B cell (primary cell): ENCODE results near the gene LIF. TPM values are rescaled to one million over a fixed set of nuclear protein-coding genes. Genes with fewer than 3 reads are reported as not detected.

Experiments used
- ATAC-seq: fragments of 200-7000 bp; cut with Tn5 transposase; one replicate; pipeline ENCODE4 v1.10.0; 2021; ENCODE audit warnings: low read depth, mild to moderate bottlenecking, moderate number of reproducible peaks, moderate library complexity
- CTCF ChIA-PET: fragments of 350-600 bp; sonication (Branson Sonifier 250); formaldehyde crosslinking; loops from one replicate; lab custom pipeline; 2021; ENCODE audit warnings: antibody characterized with exemption, inconsistent platforms; lab: Charles Lee
- POLR2A ChIA-PET: fragments of 350-600 bp; sonication (Branson Sonifier 250); formaldehyde crosslinking; loops from one replicate; lab custom pipeline; 2021; ENCODE audit warnings: antibody characterized with exemption; lab: Charles Lee
- DNase-seq: peaks from one replicate; pipeline ENCODE4 v3.0.0; 2013
- H2AFZ ChIP-seq: 2 replicates; pipeline ENCODE4 v1.6.1; 2012; ENCODE audit warnings: mild to moderate bottlenecking, low read depth, low read length; ENCODE audit not compliant: insufficient read depth, poor library complexity, severe bottlenecking
- H3K27ac ChIP-seq, 2 donors: 1 replicate in 1 of 2; 2 replicates in 1 of 2; pipeline ENCODE4 v1.5.1; 2012 to 2013; ENCODE audit warnings: low read length in 2 of 2, mild to moderate bottlenecking in 2 of 2, moderate library complexity in 1 of 2
- H3K27me3 ChIP-seq, 4 experiments: fragments of 200-600 bp in 1 of 4; sonication (generic) in 1 of 4; replicated peaks in 1 of 4; 1 replicate in 2 of 4; 2 replicates in 2 of 4; pipeline versions ENCODE4 v1.6.1 to v1.7.0; 2013 to 2016; ENCODE audit warnings: low read length in 3 of 4, mild to moderate bottlenecking in 2 of 4, mixed read lengths in 1 of 4, moderate library complexity in 1 of 4; ENCODE audit not compliant: insufficient read depth in 4 of 4, control insufficient read depth in 3 of 4; ENCODE audit errors: control extremely low read depth in 1 of 4
- H3K36me3 ChIP-seq, 2 experiments: replicated peaks in 1 of 2; 1 replicate in 1 of 2; 2 replicates in 1 of 2; pipeline versions ENCODE4 v1.6.1 to v1.7.1; 2013; ENCODE audit warnings: low read length in 1 of 2; ENCODE audit not compliant: insufficient read depth in 2 of 2, control insufficient read depth in 1 of 2; ENCODE audit errors: control extremely low read depth in 1 of 2, extremely low read depth in 1 of 2
- H3K4me1 ChIP-seq, 2 donors: fragments of 200-600 bp in 1 of 2; sonication (generic) in 1 of 2; 1 replicate in 1 of 2; 2 replicates in 1 of 2; pipeline versions ENCODE4 v1.5.1 to v1.6.1; 2013 to 2017; ENCODE audit warnings: low read length in 2 of 2; ENCODE audit not compliant: control insufficient read depth in 2 of 2, insufficient read depth in 2 of 2
- H3K4me2 ChIP-seq: replicated peaks from 2 replicates; pipeline ENCODE3; 2012; ENCODE audit warnings: mild to moderate bottlenecking, low read depth, low read length; ENCODE audit not compliant: poor library complexity, severe bottlenecking
- H3K4me3 ChIP-seq, 5 experiments: fragments of 200-600 bp in 1 of 5; sonication (generic) in 1 of 5; 1 replicate in 3 of 5; 2 replicates in 2 of 5; pipeline versions ENCODE4 v1.5.1 to v1.7.0; 2011 to 2016; ENCODE audit warnings: low read length in 4 of 5, mild to moderate bottlenecking in 4 of 5, low read depth in 2 of 5, control low read depth in 1 of 5, moderate library complexity in 1 of 5; ENCODE audit not compliant: insufficient read depth in 1 of 5; ENCODE audit errors: control extremely low read depth in 1 of 5, extremely low read depth in 1 of 5
- H3K79me2 ChIP-seq: fragments of 200-600 bp; sonication (generic); one replicate; pipeline ENCODE4 v1.6.0; 2016; ENCODE audit warnings: low read length; ENCODE audit not compliant: control insufficient read depth, insufficient read depth
- H3K9ac ChIP-seq: fragments of 200-600 bp; sonication (generic); 2 replicates; pipeline ENCODE4 v1.6.1; 2017; ENCODE audit warnings: mild to moderate bottlenecking, low read length, moderate library complexity
- H3K9me3 ChIP-seq, 3 donors: one replicate each; pipeline versions ENCODE4 v1.6.1 to v1.7.1; 2013; ENCODE audit warnings: low read length in 2 of 3; ENCODE audit not compliant: control insufficient read depth in 2 of 3, insufficient read depth in 1 of 3; ENCODE audit errors: control extremely low read depth in 1 of 3
- H4K20me1 ChIP-seq: 2 replicates; pipeline ENCODE4 v1.6.0; 2012; ENCODE audit warnings: mild to moderate bottlenecking, low read length; ENCODE audit not compliant: insufficient read depth, control insufficient read depth, poor library complexity, severe bottlenecking
- H3K27ac Mint-ChIP-seq: one replicate; pipeline ENCODE4 v1.8.0; 2021; ENCODE audit warnings: mixed read lengths
- H3K27me3 Mint-ChIP-seq: one replicate; pipeline ENCODE4 v1.8.0; 2021; ENCODE audit warnings: mixed read lengths
- H3K4me1 Mint-ChIP-seq: one replicate; pipeline ENCODE4 v1.8.0; 2021; ENCODE audit warnings: mixed read lengths
- H3K4me3 Mint-ChIP-seq: one replicate; pipeline ENCODE4 v1.8.0; 2021; ENCODE audit warnings: mixed read lengths
- H3K9me3 Mint-ChIP-seq: one replicate; pipeline ENCODE4 v1.8.0; 2022; ENCODE audit warnings: mixed read lengths; ENCODE audit not compliant: insufficient read depth
- EZH2 ChIP-seq: IDR thresholded peaks from 2 replicates; pipeline ENCODE4 v1.6.1; 2012; ENCODE audit warnings: borderline replicate concordance, low read depth, mild to moderate bottlenecking, moderate library complexity, low read length; ENCODE audit not compliant: insufficient read depth, poor library complexity, severe bottlenecking
- WGBS: methylation state at CpG from one replicate; pipeline ENCODE4 v1.1.5; 2013; ENCODE audit warnings: missing lambda C conversion rate; ENCODE audit not compliant: insufficient coverage; 5-methylcytosine and 5-hydroxymethylcytosine counted together
- intact Hi-C: fragments of 100-400 bp; cut with micrococcal nuclease; formaldehyde crosslinking; loops from one replicate; pipeline ENCODE4 v1.10.0; 2022
- polyA plus RNA-seq: library from polyadenylated mRNA; depleted of rRNA; stranded (reverse); fragments of >200 nt; gene quantifications from 2 replicates; pipeline ENCODE4 v1.2.3, GENCODE V29; 2012
- total RNA-seq, 2 donors: library from RNA; stranded (reverse); fragments of 120-200 nt in 1 of 2; gene quantifications; 1 replicate in 1 of 2; 2 replicates in 1 of 2; pipeline versions ENCODE4 v1.2.3 to v1.2.4, GENCODE V29; 2013 to 2022
- TF ChIP-seq, protein P1 (sequence below): fragments of 200-600 bp; IDR thresholded peaks from one replicate; pipeline ENCODE4 v1.8.0; 2022; ENCODE audit warnings: antibody characterized with exemption, mild to moderate bottlenecking

The LIF gene
- total and polyA plus RNA-seq, 2 donors (not counting 1 experiment from before 2014, with no cell fraction given), result 0.47 TPM; not detected in 1

DNA sequence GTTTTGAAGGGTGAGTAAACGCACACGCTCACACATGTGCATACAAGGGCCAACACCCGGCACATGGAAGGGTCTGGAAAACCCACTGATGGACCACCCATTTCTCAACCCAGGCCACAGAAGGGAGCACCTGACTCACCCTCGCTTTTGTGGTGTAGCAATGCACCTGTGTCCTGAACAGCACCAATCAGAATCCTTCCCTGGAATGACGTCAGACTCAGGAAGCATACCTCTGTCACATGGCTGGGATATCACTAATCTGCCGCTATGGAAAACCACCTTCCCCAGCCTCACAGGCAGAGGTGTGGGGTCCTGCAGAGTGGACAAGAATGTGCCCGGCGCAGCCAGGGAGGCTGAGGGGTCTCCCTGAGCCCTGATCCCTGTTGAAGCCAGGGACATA is 29.1 kb upstream of the LIF start:
- Histone ChIP-seq H3K4me1 (peaks cover 3 to 8% of the 10 kb centered on the region in 2 donors), H3K9ac (no peak overlapping the region), H3K27me3 (peaks cover 0 to 26% (median 1%) of the 10 kb centered on the region in 4 experiments), H3K79me2 (no peaks in the 10 kb centered on the region), H3K4me3 (no peak overlapping the region), H3K27ac (no peak overlapping the region), H2AFZ (no peak overlapping the region), H4K20me1 (no peaks in the 10 kb centered on the region), H3K9me3 (no peaks in the 10 kb centered on the region), H3K4me2 (peak overlapping the region; percentile 52), H3K36me3 (no peaks in the 10 kb centered on the region)
- intact Hi-C loops, result no loop called here
- CTCF ChIA-PET, result interaction anchor here (0.7 kb wide), 1 partner anchor 20 kb away, joined by 3 read pairs; no protein-coding TSS in a partner anchor
- TF ChIP-seq EZH2, result no peak
- TF ChIP-seq, protein P1, sequence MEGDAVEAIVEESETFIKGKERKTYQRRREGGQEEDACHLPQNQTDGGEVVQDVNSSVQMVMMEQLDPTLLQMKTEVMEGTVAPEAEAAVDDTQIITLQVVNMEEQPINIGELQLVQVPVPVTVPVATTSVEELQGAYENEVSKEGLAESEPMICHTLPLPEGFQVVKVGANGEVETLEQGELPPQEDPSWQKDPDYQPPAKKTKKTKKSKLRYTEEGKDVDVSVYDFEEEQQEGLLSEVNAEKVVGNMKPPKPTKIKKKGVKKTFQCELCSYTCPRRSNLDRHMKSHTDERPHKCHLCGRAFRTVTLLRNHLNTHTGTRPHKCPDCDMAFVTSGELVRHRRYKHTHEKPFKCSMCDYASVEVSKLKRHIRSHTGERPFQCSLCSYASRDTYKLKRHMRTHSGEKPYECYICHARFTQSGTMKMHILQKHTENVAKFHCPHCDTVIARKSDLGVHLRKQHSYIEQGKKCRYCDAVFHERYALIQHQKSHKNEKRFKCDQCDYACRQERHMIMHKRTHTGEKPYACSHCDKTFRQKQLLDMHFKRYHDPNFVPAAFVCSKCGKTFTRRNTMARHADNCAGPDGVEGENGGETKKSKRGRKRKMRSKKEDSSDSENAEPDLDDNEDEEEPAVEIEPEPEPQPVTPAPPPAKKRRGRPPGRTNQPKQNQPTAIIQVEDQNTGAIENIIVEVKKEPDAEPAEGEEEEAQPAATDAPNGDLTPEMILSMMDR, result no peak
- no peaks in the 10 kb centered on the region for H3K9me3 Mint-ChIP-seq
- no peak overlapping the region for H3K27ac Mint-ChIP-seq
- WGBS, result 58% methylated on average over 8 of the region's 8 CpGs
- H3K27me3 Mint-ChIP-seq, result peaks cover 38% of the 10 kb centered on the region
- no peak for ATAC-seq
- H3K4me1 Mint-ChIP-seq, result peaks cover 9% of the 10 kb centered on the region
- POLR2A ChIA-PET, result no interaction called here
- DNase-seq, result peak; percentile 31
- H3K4me3 Mint-ChIP-seq, result peak overlapping the region; percentile 19

DNA sequence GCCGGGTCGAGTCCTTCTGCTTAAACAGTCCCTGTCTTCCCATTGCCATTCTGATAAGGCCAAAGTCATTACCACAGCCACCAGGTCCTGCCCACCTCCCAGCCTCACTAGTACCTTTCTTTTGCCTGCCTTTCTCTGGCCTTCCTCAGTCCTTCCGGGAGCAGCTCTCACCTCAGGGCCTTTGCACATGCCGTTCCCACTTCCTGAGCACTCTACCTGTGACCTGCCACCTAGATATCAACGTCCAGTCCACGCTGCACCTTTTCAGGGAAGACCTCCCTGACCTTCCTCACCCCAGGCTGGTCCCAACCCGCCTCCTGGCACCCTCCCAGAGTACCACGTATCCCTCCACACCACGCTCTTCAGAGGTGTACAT is 27.9 kb upstream of the LIF start:
- no peak overlapping the region for H3K27ac Mint-ChIP-seq
- H3K4me1 ChIP-seq, result peaks cover 3 to 8% of the 10 kb centered on the region in 2 donors
- CTCF ChIA-PET, result interaction anchor here (0.7 kb wide), 1 partner anchor 14 kb away, joined by 3 read pairs; no protein-coding TSS in a partner anchor

More for the DNA sequence above, 27.9 kb upstream of the LIF start:
- H3K9me3 ChIP-seq, result no peaks in the 10 kb centered on the region
- TF ChIP-seq, protein P1, result no peak
- TF ChIP-seq EZH2, result no peak
- no peak for ATAC-seq
- WGBS, result 90% methylated on average over 6 of the region's 9 CpGs
- peaks cover 0 to 24% (median 1%) of the 10 kb centered on the region in 4 experiments for H3K27me3 ChIP-seq
- H3K9me3 Mint-ChIP-seq, result no peaks in the 10 kb centered on the region
- H3K4me3 Mint-ChIP-seq, result no peak overlapping the region
- DNase-seq, result no peak
- no peaks in the 10 kb centered on the region for H4K20me1 ChIP-seq
- H3K4me3 ChIP-seq, result no peak overlapping the region
- H2AFZ ChIP-seq, result no peak overlapping the region
- H3K79me2 ChIP-seq, result no peaks in the 10 kb centered on the region
- POLR2A ChIA-PET, result no interaction called here
- H3K27me3 Mint-ChIP-seq, result peaks cover 33% of the 10 kb centered on the region
- H3K9ac ChIP-seq, result no peak overlapping the region
- H3K27ac ChIP-seq, result no peak overlapping the region
- H3K36me3 ChIP-seq, result peaks cover 1 to 2% of the 10 kb centered on the region in 2 experiments
- H3K4me2 ChIP-seq, result no peak overlapping the region
- peaks cover 9% of the 10 kb centered on the region for H3K4me1 Mint-ChIP-seq
- intact Hi-C loops, result no loop called here
